B cell (primary cell): ENCODE data around the gene ZDHHC7.

ENCODE experiments used
- EZH2 ChIP-seq: IDR thresholded peaks from 2 replicates; pipeline ENCODE4 v1.6.1; 2012; ENCODE audit warnings: borderline replicate concordance, low read depth, mild to moderate bottlenecking, moderate library complexity, low read length; ENCODE audit not compliant: insufficient read depth, poor library complexity, severe bottlenecking
- TF ChIP-seq, protein P1 (sequence below): fragments of 200-600 bp; IDR thresholded peaks from one replicate; pipeline ENCODE4 v1.8.0; 2022; ENCODE audit warnings: antibody characterized with exemption, mild to moderate bottlenecking

DNA sequence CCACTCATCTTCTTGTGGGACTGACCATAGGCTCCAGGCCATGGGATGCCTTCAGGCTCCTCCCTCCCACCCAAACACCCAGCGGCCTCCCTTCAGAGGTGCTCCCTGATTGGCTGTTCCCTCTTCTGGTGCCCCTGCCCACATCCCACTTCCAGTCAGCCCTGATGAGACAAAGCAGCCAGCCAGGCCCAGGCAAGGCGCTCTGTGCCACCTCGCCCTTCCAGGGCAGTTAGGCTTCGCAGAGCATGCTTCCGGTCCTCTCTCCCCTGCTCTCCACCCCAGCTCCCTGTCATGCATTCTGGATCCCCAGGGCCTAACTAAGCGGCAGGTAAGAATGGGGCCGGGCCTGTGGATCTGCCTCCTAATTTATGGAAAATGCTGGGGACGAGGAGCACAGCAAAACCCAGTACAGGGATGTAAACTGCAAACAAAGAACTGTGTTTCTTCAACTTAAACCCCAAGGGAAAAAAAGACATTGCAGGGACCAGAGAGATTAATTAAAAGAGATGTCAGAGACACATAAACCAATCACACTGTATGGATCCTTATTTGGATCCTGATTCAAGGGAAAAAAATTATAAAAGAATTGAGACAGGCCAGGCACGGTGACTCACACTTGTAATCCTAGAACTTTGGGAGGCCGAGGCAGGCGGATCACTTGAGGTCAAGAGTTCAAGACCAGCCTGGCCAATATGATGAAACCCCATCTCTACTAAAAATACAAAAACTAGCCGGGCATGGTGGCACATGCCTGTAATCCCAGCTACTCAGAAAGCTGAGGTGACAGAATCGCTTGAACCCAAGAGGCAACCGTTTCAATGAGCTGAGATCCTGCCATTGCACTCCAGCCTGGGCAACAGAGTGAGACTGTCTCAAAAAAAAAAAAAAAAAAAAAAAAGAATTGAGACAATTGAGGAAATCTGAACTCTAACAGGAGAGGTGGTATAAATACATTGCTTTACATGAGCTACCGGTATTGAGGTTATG is 26.0 kb downstream of the ZDHHC7 start:
- TF ChIP-seq, protein P1, sequence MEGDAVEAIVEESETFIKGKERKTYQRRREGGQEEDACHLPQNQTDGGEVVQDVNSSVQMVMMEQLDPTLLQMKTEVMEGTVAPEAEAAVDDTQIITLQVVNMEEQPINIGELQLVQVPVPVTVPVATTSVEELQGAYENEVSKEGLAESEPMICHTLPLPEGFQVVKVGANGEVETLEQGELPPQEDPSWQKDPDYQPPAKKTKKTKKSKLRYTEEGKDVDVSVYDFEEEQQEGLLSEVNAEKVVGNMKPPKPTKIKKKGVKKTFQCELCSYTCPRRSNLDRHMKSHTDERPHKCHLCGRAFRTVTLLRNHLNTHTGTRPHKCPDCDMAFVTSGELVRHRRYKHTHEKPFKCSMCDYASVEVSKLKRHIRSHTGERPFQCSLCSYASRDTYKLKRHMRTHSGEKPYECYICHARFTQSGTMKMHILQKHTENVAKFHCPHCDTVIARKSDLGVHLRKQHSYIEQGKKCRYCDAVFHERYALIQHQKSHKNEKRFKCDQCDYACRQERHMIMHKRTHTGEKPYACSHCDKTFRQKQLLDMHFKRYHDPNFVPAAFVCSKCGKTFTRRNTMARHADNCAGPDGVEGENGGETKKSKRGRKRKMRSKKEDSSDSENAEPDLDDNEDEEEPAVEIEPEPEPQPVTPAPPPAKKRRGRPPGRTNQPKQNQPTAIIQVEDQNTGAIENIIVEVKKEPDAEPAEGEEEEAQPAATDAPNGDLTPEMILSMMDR = no peak
- TF ChIP-seq EZH2 = no peak
